HepG2 (cell line): Measurements from ENCODE around the gene EFNA4. TPM values are rescaled to one million over a fixed set of nuclear protein-coding genes. Genes with fewer than 3 reads are reported as not detected.
A peak's percentile ranks its signal among the peaks of the same experiment; 100 is the strongest.

Experiments used
- ATAC-seq: fragments of 200-7000 bp; cut with Tn5 transposase; 3 replicates; pipeline ENCODE4 v1.9.1; 2020; ENCODE audit warnings: mild to moderate bottlenecking, moderate library complexity
- BruUV-seq: library from RNA; stranded (reverse); fragments of 400-500 nt; replicated peaks from 2 replicates; lab custom pipeline; 2021; lab: Mats Ljungman, UMichigan
- CTCF ChIA-PET: fragments of 300-600 bp; formaldehyde crosslinking; extraction: SDS; loops from one replicate; lab custom pipeline; 2021; ENCODE audit warnings: low total read pairs, inconsistent platforms, low intra/inter-chr PET ratio; lab: Yijun Ruan, JAX
- POLR2A ChIA-PET: fragments of 350-600 bp; sonication (Branson Sonifier 250); formaldehyde crosslinking; loops from one replicate; lab custom pipeline; 2020; ENCODE audit warnings: antibody characterized with exemption, inconsistent platforms; lab: Yijun Ruan, JAX
- DNase-seq: peaks from one replicate; pipeline ENCODE4 v3.0.0-alpha.2; 2015; ENCODE audit warnings: low spot score
- FAIRE-seq: peaks from 3 replicates; lab custom pipeline; 2011; peaks lifted over from hg19 to GRCh38; lab: Jason Lieb, UNC
- H2AFZ ChIP-seq: one replicate; pipeline ENCODE4 v1.6.1; 2011; ENCODE audit warnings: low read length, inconsistent platforms
- H3K27ac ChIP-seq: fragments of 300-600 bp; 3 replicates; pipeline ENCODE4 v1.8.0; 2011; ENCODE audit warnings: mixed run types, mild to moderate bottlenecking, mixed read lengths, low read length, inconsistent platforms; ENCODE audit not compliant: insufficient read depth; ENCODE audit errors: extremely low read length
- H3K27me3 ChIP-seq, 2 experiments: fragments of 200-600 bp in 1 of 2; 2 replicates in 1 of 2; 3 replicates in 1 of 2; pipeline versions ENCODE4 v1.6.0 to v1.8.0; 2011; ENCODE audit warnings: low read length in 2 of 2, mild to moderate bottlenecking in 2 of 2, moderate library complexity in 2 of 2, inconsistent platforms in 1 of 2; ENCODE audit not compliant: insufficient read depth in 2 of 2, control insufficient read depth in 1 of 2
- H3K36me3 ChIP-seq, 2 experiments: fragments of 200-600 bp in 1 of 2; replicated peaks in 1 of 2; 2 replicates in 1 of 2; 3 replicates in 1 of 2; pipeline versions ENCODE4 v1.5.1 to v1.8.0; 2011; ENCODE audit warnings: low read length in 2 of 2, inconsistent platforms in 1 of 2; ENCODE audit not compliant: insufficient read depth in 2 of 2, control insufficient read depth in 1 of 2
- H3K4me1 ChIP-seq: 2 replicates; pipeline ENCODE4 v1.5.1; 2012; ENCODE audit warnings: low read length, inconsistent platforms; ENCODE audit not compliant: insufficient read depth
- H3K4me2 ChIP-seq: 2 replicates; pipeline ENCODE4 v1.6.0; 2011; ENCODE audit warnings: low read depth, low read length, inconsistent platforms
- H3K4me3 ChIP-seq, 3 experiments: fragments of 200-600 bp in 1 of 3; sonication (generic), shearing (Covaris generic) in 1 of 3; replicated peaks in 1 of 3; 2 replicates each; pipeline ENCODE4 v1.5.1; 2011 to 2016; ENCODE audit warnings: low read length in 3 of 3, inconsistent platforms in 2 of 3, low read depth in 2 of 3, mild to moderate bottlenecking in 2 of 3, control low read depth in 1 of 3, mixed read lengths in 1 of 3; ENCODE audit not compliant: insufficient read depth in 1 of 3
- H3K79me2 ChIP-seq: one replicate; pipeline ENCODE4 v1.6.1; 2011; ENCODE audit warnings: low read length, inconsistent platforms; ENCODE audit not compliant: insufficient read depth
- H3K9ac ChIP-seq: 2 replicates; pipeline ENCODE4 v1.6.0; 2011; ENCODE audit warnings: mild to moderate bottlenecking, low read depth, low read length, inconsistent platforms; ENCODE audit not compliant: insufficient read depth
- H3K9me3 ChIP-seq: 2 replicates; pipeline ENCODE4 v1.5.1; 2012; ENCODE audit warnings: mild to moderate bottlenecking, low read length
- H4K20me1 ChIP-seq: 2 replicates; pipeline ENCODE4 v1.6.0; 2011; ENCODE audit warnings: inconsistent platforms, mild to moderate bottlenecking, low read length, moderate library complexity; ENCODE audit not compliant: insufficient read depth
- BORCS8-MEF2B ChIP-seq: sonication (generic); formaldehyde crosslinking; IDR thresholded peaks from 2 replicates; pipeline ENCODE4 v1.8.0; 2022; ENCODE audit warnings: mild to moderate bottlenecking, missing genetic modification reagents
- CEBPG ChIP-seq: IDR thresholded peaks from 2 replicates; pipeline ENCODE4 v1.6.1; 2016
- HOXD1 ChIP-seq: sonication (generic); formaldehyde crosslinking; IDR thresholded peaks from 2 replicates; pipeline ENCODE4 v1.5.0; 2020; ENCODE audit warnings: missing genetic modification reagents
- PATZ1 ChIP-seq: sonication (generic); formaldehyde crosslinking; IDR thresholded peaks from 2 replicates; pipeline ENCODE4 v1.4.0; 2020; ENCODE audit warnings: missing genetic modification reagents
- SMARCE1 ChIP-seq: fragments of 450-650 bp; IDR thresholded peaks from 2 replicates; pipeline ENCODE4 v1.6.1; 2017; ENCODE audit warnings: borderline replicate concordance
- TP53 ChIP-seq: sonication (generic); formaldehyde crosslinking; conservative IDR thresholded peaks from 2 replicates; pipeline ENCODE4 v1.4.0; 2020; ENCODE audit warnings: missing genetic modification reagents
- XRCC5 ChIP-seq: fragments of 200-400 bp; formaldehyde crosslinking; optimal IDR thresholded peaks from 2 replicates; pipeline ENCODE3; 2017; ENCODE audit warnings: mild to moderate bottlenecking, low read length
- ZFX ChIP-seq: sonication (generic); formaldehyde crosslinking; IDR thresholded peaks from 2 replicates; pipeline ENCODE4 v1.4.0; 2020; ENCODE audit warnings: mild to moderate bottlenecking, low read depth, missing genetic modification reagents, moderate library complexity
- ZNF160 ChIP-seq: sonication (generic); formaldehyde crosslinking; IDR thresholded peaks from 2 replicates; pipeline ENCODE4 v1.8.0; 2022; ENCODE audit warnings: mild to moderate bottlenecking, inconsistent platforms, missing genetic modification reagents
- ZNF24 ChIP-seq: fragments of 450-650 bp; IDR thresholded peaks from 2 replicates; pipeline ENCODE4 v1.6.1; 2017; ENCODE audit warnings: antibody characterized with exemption, mild to moderate bottlenecking
- ZNF251 ChIP-seq: sonication (generic); formaldehyde crosslinking; IDR thresholded peaks from 2 replicates; pipeline ENCODE4 v1.9.0; 2021; ENCODE audit warnings: mild to moderate bottlenecking, missing genetic modification reagents
- ZNF282 ChIP-seq: fragments of 450-650 bp; IDR thresholded peaks from 2 replicates; pipeline ENCODE4 v1.6.1; 2018; ENCODE audit not compliant: partially characterized antibody
- ZNF619 ChIP-seq: sonication (generic); formaldehyde crosslinking; IDR thresholded peaks from 2 replicates; pipeline ENCODE4 v1.4.0; 2020; ENCODE audit warnings: mild to moderate bottlenecking, missing genetic modification reagents
- ZSCAN12 ChIP-seq: sonication (generic); formaldehyde crosslinking; IDR thresholded peaks from 2 replicates; pipeline ENCODE4 v1.9.0; 2021; ENCODE audit warnings: mild to moderate bottlenecking, missing genetic modification reagents
- WGBS: methylation state at CpG from one replicate; pipeline ENCODE4 v1.1.6; 2017; ENCODE audit warnings: low lambda C conversion rate; 5-methylcytosine and 5-hydroxymethylcytosine counted together
- in situ Hi-C: cut with HindIII; loops from 2 replicates; pipeline ENCODE4 v1.10.0; 2017; ENCODE audit warnings: low pct_unique_long_range_greater_than_20kb; ENCODE audit not compliant: extremely low pct_ligation_motif_present
- intact Hi-C: fragments of 100-400 bp; cut with micrococcal nuclease; formaldehyde crosslinking; loops from one replicate; pipeline ENCODE4 v1.10.0; 2022; ENCODE audit not compliant: unreplicated experiment
- polyA plus RNA-seq, 8 experiments: library from polyadenylated mRNA; depleted of rRNA in 3 of 8; stranded (reverse) in 7 of 8; unstranded in 1 of 8; fragments of >200 nt; fragmentation: Illumina TruSeq in 4 of 8; extraction: Trizol in 4 of 8; gene quantifications; 2 replicates each; pipeline versions ENCODE4 v1.2.1 to v1.2.3, GENCODE V29; 2011 to 2016; ENCODE audit warnings: low read depth in 4 of 8, missing spikeins in 1 of 8, mixed read lengths in 1 of 8; ENCODE audit not compliant: insufficient read depth in 1 of 8
- total RNA-seq, 5 experiments: library from RNA; depleted of rRNA; stranded (reverse); fragments of >200 nt; fragmentation: Illumina TruSeq; extraction: Trizol; gene quantifications; 2 replicates each; pipeline ENCODE4 v1.2.3, GENCODE V29; 2016; ENCODE audit warnings: low read depth in 1 of 5
- TF ChIP-seq, protein P1 (sequence below): sonication (generic); formaldehyde crosslinking; IDR thresholded peaks from 2 replicates; pipeline ENCODE4 v1.9.0; 2021; ENCODE audit warnings: missing genetic modification reagents, mild to moderate bottlenecking, borderline replicate concordance
- TF ChIP-seq, protein P2 (sequence below): sonication (generic); formaldehyde crosslinking; IDR thresholded peaks from 2 replicates; pipeline ENCODE4 v1.4.0; 2020; ENCODE audit warnings: mild to moderate bottlenecking, missing genetic modification reagents
- TF ChIP-seq, protein P3 (sequence below): sonication (generic); formaldehyde crosslinking; IDR thresholded peaks from 2 replicates; pipeline ENCODE4 v1.4.0; 2020; ENCODE audit warnings: mild to moderate bottlenecking, missing genetic modification reagents

The EFNA4 gene
- total and polyA plus RNA-seq, 2 of the 13 experiments (the other 11 are each of a cell fraction or from before 2014, with no cell fraction given) = 12.0 to 17.2 TPM

GRCh38 chr1:155049651-155050559 lies 13.6 kb upstream of the EFNA4 start (continued):
- TF ChIP-seq ZNF160 (0 out of 2 replicates have a peak, but pooled peaks have one; percentile 24), ZFX (CRISPR knock-in tag) (peak; percentile 90; the same call in 1 of the 2 replicates), ZNF282 (no peak)

DNA sequence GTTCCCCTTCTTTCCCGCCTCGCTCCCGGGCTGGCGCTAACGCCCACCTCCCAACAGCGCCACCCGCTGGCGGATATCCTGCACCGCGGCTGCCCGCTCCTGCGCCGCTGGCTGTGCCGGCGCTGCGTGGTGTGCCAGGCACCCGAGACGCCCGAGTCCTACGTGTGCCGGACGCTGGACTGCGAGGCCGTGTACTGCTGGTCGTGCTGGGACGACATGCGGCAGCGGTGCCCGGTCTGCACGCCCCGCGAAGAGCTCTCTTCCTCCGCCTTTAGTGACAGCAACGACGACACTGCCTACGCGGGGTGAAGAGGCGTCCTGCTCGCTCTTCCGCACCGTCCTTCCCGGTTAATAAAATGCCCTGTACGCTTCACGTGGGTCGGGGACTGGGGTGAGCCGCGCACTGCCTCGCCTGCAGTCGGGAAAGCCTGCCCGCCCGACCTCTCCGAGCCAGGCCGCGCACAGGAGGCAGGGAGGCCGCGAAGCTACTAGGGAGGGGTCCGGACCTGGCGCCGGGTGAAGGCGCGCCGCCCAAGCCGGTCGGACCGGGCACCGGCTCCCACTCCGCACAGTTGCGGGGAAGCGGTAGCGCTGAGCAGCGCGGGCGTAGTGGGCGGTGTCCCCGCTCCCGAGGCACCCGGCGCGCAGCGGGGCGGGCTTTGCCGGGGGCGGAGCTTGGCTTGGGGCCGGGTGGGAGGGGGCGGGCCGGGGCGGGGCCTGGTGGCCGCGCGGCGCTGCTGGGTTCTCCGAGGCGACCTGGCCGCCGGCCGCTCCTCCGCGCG lies 12.8 kb upstream of the EFNA4 start, which contains the start of gene ADAM15:
TSS of gene ADAM15 (plus strand) at position 757 of the 782 bp plus-strand sequence. CDS start 71 bp downstream, outside the sequence.
- Histone ChIP-seq H2AFZ (no peak within 1 kb of the TSS), H3K27ac (peak within 1 kb of the TSS; percentile 66), H3K79me2 (no peaks in the 10 kb centered on the region), H3K9ac (peak within 1 kb of the TSS; percentile 70), H3K9me3 (no peaks in the 10 kb centered on the region), H3K27me3 (no peaks in the 10 kb centered on the region), H3K4me1 (peaks cover 55% of the 10 kb centered on the region), H3K4me3 (peak within 1 kb of the TSS; percentile 59 to 88 (median 70)), H3K4me2 (peak within 1 kb of the TSS; percentile 96), H4K20me1 (no peaks in the 10 kb centered on the region), H3K36me3 (peaks cover 0 to 3% of the 10 kb centered on the region in 2 experiments; a peak in 1 of 5 replicates)
- FAIRE-seq (no peak), DNase-seq (peak; percentile 66), ATAC-seq (peak; percentile 79)
- 0% methylated on average over 34 of the region's 99 CpGs for WGBS
- in situ Hi-C loops (no loop called here), intact Hi-C loops (no loop called here)
- CTCF ChIA-PET = interaction anchor here (0.8 to 2.0 kb wide), 3 partner anchors 11 to 34 kb away, joined by 4 to 7 read pairs (median 5); no protein-coding TSS in a partner anchor
- BruUV-seq = no TSS peak
- POLR2A ChIA-PET = interaction anchor here (0.7 to 2.7 kb wide), 15 partner anchors 9 to 106 kb away, joined by 3 to 11 read pairs (median 4); partner anchors contain the start of genes CKS1B, FLAD1, PBXIP1 and PYGO2
- TF ChIP-seq, protein P1, sequence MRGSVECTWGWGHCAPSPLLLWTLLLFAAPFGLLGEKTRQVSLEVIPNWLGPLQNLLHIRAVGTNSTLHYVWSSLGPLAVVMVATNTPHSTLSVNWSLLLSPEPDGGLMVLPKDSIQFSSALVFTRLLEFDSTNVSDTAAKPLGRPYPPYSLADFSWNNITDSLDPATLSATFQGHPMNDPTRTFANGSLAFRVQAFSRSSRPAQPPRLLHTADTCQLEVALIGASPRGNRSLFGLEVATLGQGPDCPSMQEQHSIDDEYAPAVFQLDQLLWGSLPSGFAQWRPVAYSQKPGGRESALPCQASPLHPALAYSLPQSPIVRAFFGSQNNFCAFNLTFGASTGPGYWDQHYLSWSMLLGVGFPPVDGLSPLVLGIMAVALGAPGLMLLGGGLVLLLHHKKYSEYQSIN (CRISPR knock-in tag) = no peak
- TF ChIP-seq HOXD1 (CRISPR knock-in tag) (0 out of 2 replicates have a peak, but pooled peaks have one; percentile 37), ZNF619 (CRISPR knock-in tag) (peak; percentile 95), ZSCAN12 (no peak), SMARCE1 (no peak), ZNF24 (no peak), CEBPG (CRISPR knock-in tag) (0 out of 2 replicates have a peak, but pooled peaks have one; percentile 33), BORCS8-MEF2B (CRISPR knock-in tag) (0 out of 2 replicates have a peak, but pooled peaks have one; percentile 33), TP53 (CRISPR knock-in tag) (no peak), ZNF251 (CRISPR knock-in tag) (0 out of 2 replicates have a peak, but pooled peaks have one; percentile 47), XRCC5 (peak; percentile 94), PATZ1 (CRISPR knock-in tag) (0 out of 2 replicates have a peak, but pooled peaks have one; percentile 27)
- TF ChIP-seq, protein P2, sequence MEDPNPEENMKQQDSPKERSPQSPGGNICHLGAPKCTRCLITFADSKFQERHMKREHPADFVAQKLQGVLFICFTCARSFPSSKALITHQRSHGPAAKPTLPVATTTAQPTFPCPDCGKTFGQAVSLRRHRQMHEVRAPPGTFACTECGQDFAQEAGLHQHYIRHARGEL (CRISPR knock-in tag) = peak; percentile 86; the same call in 1 of the 2 replicates
- TF ChIP-seq, protein P3, sequence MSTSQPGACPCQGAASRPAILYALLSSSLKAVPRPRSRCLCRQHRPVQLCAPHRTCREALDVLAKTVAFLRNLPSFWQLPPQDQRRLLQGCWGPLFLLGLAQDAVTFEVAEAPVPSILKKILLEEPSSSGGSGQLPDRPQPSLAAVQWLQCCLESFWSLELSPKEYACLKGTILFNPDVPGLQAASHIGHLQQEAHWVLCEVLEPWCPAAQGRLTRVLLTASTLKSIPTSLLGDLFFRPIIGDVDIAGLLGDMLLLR = 0 out of 2 replicates have a peak, but pooled peaks have one; percentile 70
